ENCODE results near the gene VAT1L. TPM values are rescaled to one million over a fixed set of nuclear protein-coding genes. Genes with fewer than 3 reads are reported as not detected.

VAT1L gene
- polyA plus RNA-seq, 1 of the 3 experiments (the other 2 are of a cell fraction): 52.5 TPM

- no peaks in the 10 kb centered on the region for H4K20me1 ChIP-seq (ENCODE audit: insufficient read depth)
- no peak overlapping the region for H3K4me3 ChIP-seq (ENCODE audit: low read depth in 2 of 2, low read length in 1 of 2)
- H3K79me2 ChIP-seq (ENCODE audit: insufficient read depth): 0 out of 2 replicates have a peak, but pooled peaks cover 3% of the 10 kb centered on the region
- POLR2A ChIA-PET: no interaction called here
- H3F3A ChIP-seq (replicated peaks; ENCODE audit: insufficient read depth): no peaks in the 10 kb centered on the region
- H3K27me3 ChIP-seq (ENCODE audit: insufficient read depth): no peaks in the 10 kb centered on the region
- no peak overlapping the region for H3K4me2 ChIP-seq
- CTCF ChIA-PET: interaction anchor here (1.1 to 1.6 kb wide), 2 partner anchors 62 to 139 kb away, joined by 3 read pairs; no protein-coding TSS in a partner anchor
- peaks cover 0 to 4% of the 10 kb centered on the region in 2 experiments; a peak in 1 of 4 replicates for H3K4me1 ChIP-seq (ENCODE audit: control insufficient read depth in 1 of 2, insufficient read depth in 2 of 2, low read depth in 1 of 2, low read length in 1 of 2)
- no peak overlapping the region for H3K27ac ChIP-seq (ENCODE audit: low read depth in 2 of 2, low read length in 1 of 2)
- H3K9me2 ChIP-seq: no peaks in the 10 kb centered on the region
- no peaks in the 10 kb centered on the region for H3K9me3 ChIP-seq
- no peak for DNase-seq
- no peak for TF ChIP-seq RFX5 (IDR thresholded peaks at IDR 0.05; ENCODE audit: low read length)
- TF ChIP-seq USF2 (IDR thresholded peaks at IDR 0.05; ENCODE audit: borderline replicate concordance, low read depth, low read length): no peak
- TF ChIP-seq FOSL2 (IDR thresholded peaks at IDR 0.05; ENCODE audit: borderline replicate concordance, low read depth): no peak
- TF ChIP-seq RCOR1 (IDR thresholded peaks at IDR 0.05; ENCODE audit: low read length): no peak
- no peaks in the 10 kb centered on the region for H3K36me3 ChIP-seq (replicated peaks in 1 of 2; ENCODE audit: control insufficient read depth in 1 of 2, insufficient read depth in 2 of 2, low read length in 1 of 2)
- H2AFZ ChIP-seq (ENCODE audit: low read depth): no peak overlapping the region
- H3K9ac ChIP-seq: no peak overlapping the region
- 79% methylated on average over 6 of the region's 6 CpGs for WGBS (ENCODE audit: low lambda C conversion rate)
Observed at GRCh38 chr16:77840673-77841501, 52.5 kb downstream of the VAT1L start.

GRCh38 chr16:77841502-77841763 lies 53.1 kb downstream of the VAT1L start:
- no peak for TF ChIP-seq NRF1 (IDR thresholded peaks at IDR 0.05; ENCODE audit: low read depth, low read length)
- TF ChIP-seq FOSL2 (IDR thresholded peaks at IDR 0.05; ENCODE audit: borderline replicate concordance, low read depth): no peak
- no peak for TF ChIP-seq JUND (IDR thresholded peaks at IDR 0.05)
- no peak for TF ChIP-seq EP300 (IDR thresholded peaks at IDR 0.05; ENCODE audit: borderline replicate concordance in 1 of 2, low read depth in 1 of 2, low read length in 1 of 2)
- no peak for TF ChIP-seq USF1 (IDR thresholded peaks at IDR 0.05; ENCODE audit: borderline replicate concordance, low read depth)
- no peak for TF ChIP-seq PBX3 (IDR thresholded peaks at IDR 0.05)
- TF ChIP-seq POLR2AphosphoS5 (IDR thresholded peaks at IDR 0.05; ENCODE audit: low read depth, low read length): no peak
- 73% methylated on average over 3 of the region's 3 CpGs for WGBS (ENCODE audit: low lambda C conversion rate)
- Histone ChIP-seq H3K27me3 (ENCODE audit: insufficient read depth) (no peaks in the 10 kb centered on the region), H3K79me2 (ENCODE audit: insufficient read depth) (0 out of 2 replicates have a peak, but pooled peaks cover 3% of the 10 kb centered on the region), H3K9me3 (no peaks in the 10 kb centered on the region), H3K9me2 (no peaks in the 10 kb centered on the region), H3K36me3 (replicated peaks in 1 of 2; ENCODE audit: control insufficient read depth in 1 of 2, insufficient read depth in 2 of 2, low read length in 1 of 2) (no peaks in the 10 kb centered on the region), H3K4me2 (no peak overlapping the region), H2AFZ (ENCODE audit: low read depth) (no peak overlapping the region), H4K20me1 (ENCODE audit: insufficient read depth) (no peaks in the 10 kb centered on the region), H3K4me3 (ENCODE audit: low read depth in 2 of 2, low read length in 1 of 2) (no peak overlapping the region), H3K27ac (ENCODE audit: low read depth in 2 of 2, low read length in 1 of 2) (no peak overlapping the region), H3K4me1 (ENCODE audit: control insufficient read depth in 1 of 2, insufficient read depth in 2 of 2, low read depth in 1 of 2, low read length in 1 of 2) (peaks cover 0 to 4% of the 10 kb centered on the region in 2 experiments; a peak in 1 of 4 replicates), H3K9ac (no peak overlapping the region), H3F3A (replicated peaks; ENCODE audit: insufficient read depth) (no peaks in the 10 kb centered on the region)
- CTCF ChIA-PET: interaction anchor here (1.1 to 1.6 kb wide), 2 partner anchors 62 to 139 kb away, joined by 3 read pairs; no protein-coding TSS in a partner anchor
- POLR2A ChIA-PET: no interaction called here
- DNase-seq: no peak
